NCI-H460 (cell line): ENCODE measurements around the gene RAD51AP2. TPM values are rescaled to one million over a fixed set of nuclear protein-coding genes. Genes with fewer than 3 reads are reported as not detected.
A peak's percentile ranks its signal among the peaks of the same experiment; 100 is the strongest.
"Not testable (repeated sequence)": the region's sequence is repeated elsewhere in the genome, so short reads cannot be mapped to it uniquely, and the experiment has no call there.

Source experiments
- DNase-seq: peaks from one replicate; pipeline ENCODE4 v3.0.0-alpha.2; 2016; ENCODE audit warnings: low read depth; ENCODE audit errors: extremely low read depth
- polyA plus RNA-seq: library from polyadenylated mRNA; depleted of rRNA; stranded (reverse); fragments of >200 nt; gene quantifications from 2 replicates; pipeline ENCODE4 v1.2.3, GENCODE V29; 2014; cell fraction: nucleus; rRNA removed
- total RNA-seq: library from RNA; depleted of rRNA; stranded (reverse); fragments of >200 nt; shearing (Covaris generic); gene quantifications from 2 replicates; pipeline ENCODE4 v1.2.3, GENCODE V29; 2014; rRNA removed

RAD51AP2 gene
- not detected in 2 replicates for total RNA-seq
- not detected in 2 replicates for polyA plus RNA-seq

GRCh38 chr2:17518212-17519154 is at the start of gene RAD51AP2:
Gene RAD51AP2 (minus strand): TSS chr2:17518440. CDS start chr2:17518415, 25 bp downstream.
- peak; percentile 36 for DNase-seq

GRCh38 chr2:17565726-17566125 is 47.5 kb upstream of the RAD51AP2 start:
- not testable (repeated sequence) for DNase-seq

- no peak for DNase-seq
These were observed 40.6 kb upstream of the RAD51AP2 start for GRCh38 chr2:17558878-17559277.

- no peak for DNase-seq
These were observed 39.8 kb upstream of the RAD51AP2 start for GRCh38 chr2:17558053-17558452.

GRCh38 chr2:17557596-17557995 is 39.4 kb upstream of the RAD51AP2 start:
- no peak for DNase-seq

GRCh38 chr2:17555150-17555549 is 36.9 kb upstream of the RAD51AP2 start:
- no peak for DNase-seq

- DNase-seq = no peak
These were observed 32.7 kb upstream of the RAD51AP2 start for GRCh38 chr2:17550907-17551306.

- no peak for DNase-seq
These were observed 29.5 kb upstream of the RAD51AP2 start for GRCh38 chr2:17547737-17548136.

- no peak for DNase-seq
These were observed 29.0 kb upstream of the RAD51AP2 start for GRCh38 chr2:17547237-17547636.

GRCh38 chr2:17545680-17546613 is 27.7 kb upstream of the RAD51AP2 start:
- no peak for DNase-seq

GRCh38 chr2:17544256-17544655 is 26.0 kb upstream of the RAD51AP2 start:
- DNase-seq = no peak

GRCh38 chr2:17543848-17544247 is 25.6 kb upstream of the RAD51AP2 start:
- DNase-seq = no peak

- DNase-seq = no peak
These were observed 25.0 kb upstream of the RAD51AP2 start for GRCh38 chr2:17543131-17543660.

GRCh38 chr2:17542471-17542870 is 24.2 kb upstream of the RAD51AP2 start:
- DNase-seq = no peak

- no peak for DNase-seq
These were observed 23.3 kb upstream of the RAD51AP2 start for GRCh38 chr2:17541531-17541950.

- no peak for DNase-seq
These were observed 22.7 kb upstream of the RAD51AP2 start for GRCh38 chr2:17540813-17541530.

GRCh38 chr2:17540093-17540812 is 22.0 kb upstream of the RAD51AP2 start, which contains the start of gene VSNL1:
Gene VSNL1 (plus strand): TSS chr2:17540696. CDS start chr2:17592075, 51,379 bp downstream.
- no peak for DNase-seq

- DNase-seq = no peak
These were observed 21.4 kb upstream of the RAD51AP2 start for GRCh38 chr2:17539611-17540092.
